ENCODE measurements around the gene GBF1.

Gene GBF1

GRCh38 chr10:102396730-102397151 is 151.4 kb downstream of the GBF1 start:
- DNase-seq = no peak

DNA sequence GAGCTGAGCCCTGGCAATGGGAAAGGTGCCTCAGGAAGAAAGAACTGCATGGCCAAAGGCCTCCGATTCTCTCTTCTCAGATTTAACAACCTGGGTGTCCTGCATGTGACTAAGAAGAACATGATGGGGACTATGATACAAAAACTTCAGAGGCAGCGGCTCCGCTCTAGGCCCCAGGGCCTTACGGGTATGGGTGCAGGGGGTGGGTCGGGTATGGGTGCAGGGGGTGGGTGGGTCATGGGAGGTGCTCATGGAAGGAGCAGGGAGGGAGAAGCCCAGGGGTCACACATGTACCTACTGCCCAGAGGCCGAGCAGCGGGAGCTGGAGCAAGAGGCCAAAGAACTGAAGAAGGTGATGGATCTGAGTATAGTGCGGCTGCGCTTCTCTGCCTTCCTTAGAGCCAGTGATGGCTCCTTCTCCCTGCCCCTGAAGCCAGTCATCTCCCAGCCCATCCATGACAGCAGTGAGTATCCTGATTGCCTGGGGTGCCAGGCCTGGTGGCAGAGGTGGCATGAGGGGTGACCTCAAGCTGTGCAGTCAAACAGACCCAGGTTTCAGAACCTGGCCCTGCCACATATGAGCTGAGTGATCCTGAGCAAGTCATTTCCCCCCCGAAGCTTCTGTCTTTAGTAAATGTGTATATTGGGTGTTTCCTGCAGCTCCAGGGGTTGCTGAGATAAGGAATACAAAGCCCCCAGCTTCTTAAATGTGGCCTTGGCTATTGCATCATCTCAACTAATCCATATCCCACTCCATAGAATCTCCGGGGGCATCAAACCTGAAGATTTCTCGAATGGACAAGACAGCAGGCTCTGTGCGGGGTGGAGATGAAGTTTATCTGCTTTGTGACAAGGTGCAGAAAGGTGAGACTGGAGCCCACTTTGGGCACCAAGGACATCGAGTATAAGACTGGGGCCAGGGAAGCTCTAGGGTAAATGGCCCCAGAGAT is 152.2 kb downstream of the GBF1 start:
- no peak for DNase-seq

GRCh38 chr10:102398172-102399020 is 153.1 kb downstream of the GBF1 start:
- no peak for DNase-seq

- DNase-seq = peak; percentile 78
These were observed 154.1 kb downstream of the GBF1 start for GRCh38 chr10:102399217-102400021.

DNA sequence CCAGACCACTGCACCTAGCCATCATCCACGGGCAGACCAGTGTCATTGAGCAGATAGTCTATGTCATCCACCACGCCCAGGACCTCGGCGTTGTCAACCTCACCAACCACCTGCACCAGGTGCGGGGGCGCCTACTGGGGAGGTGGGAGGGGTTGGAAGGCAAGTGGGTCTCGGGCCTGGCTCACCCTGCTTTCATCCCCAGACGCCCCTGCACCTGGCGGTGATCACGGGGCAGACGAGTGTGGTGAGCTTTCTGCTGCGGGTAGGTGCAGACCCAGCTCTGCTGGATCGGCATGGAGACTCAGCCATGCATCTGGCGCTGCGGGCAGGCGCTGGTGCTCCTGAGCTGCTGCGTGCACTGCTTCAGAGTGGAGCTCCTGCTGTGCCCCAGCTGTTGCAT is 154.7 kb downstream of the GBF1 start:
- no peak for DNase-seq

- no peak for DNase-seq
These were observed 155.4 kb downstream of the GBF1 start for GRCh38 chr10:102400598-102401341.

GRCh38 chr10:102401342-102401654 is 156.0 kb downstream of the GBF1 start:
- DNase-seq = no peak

DNA sequence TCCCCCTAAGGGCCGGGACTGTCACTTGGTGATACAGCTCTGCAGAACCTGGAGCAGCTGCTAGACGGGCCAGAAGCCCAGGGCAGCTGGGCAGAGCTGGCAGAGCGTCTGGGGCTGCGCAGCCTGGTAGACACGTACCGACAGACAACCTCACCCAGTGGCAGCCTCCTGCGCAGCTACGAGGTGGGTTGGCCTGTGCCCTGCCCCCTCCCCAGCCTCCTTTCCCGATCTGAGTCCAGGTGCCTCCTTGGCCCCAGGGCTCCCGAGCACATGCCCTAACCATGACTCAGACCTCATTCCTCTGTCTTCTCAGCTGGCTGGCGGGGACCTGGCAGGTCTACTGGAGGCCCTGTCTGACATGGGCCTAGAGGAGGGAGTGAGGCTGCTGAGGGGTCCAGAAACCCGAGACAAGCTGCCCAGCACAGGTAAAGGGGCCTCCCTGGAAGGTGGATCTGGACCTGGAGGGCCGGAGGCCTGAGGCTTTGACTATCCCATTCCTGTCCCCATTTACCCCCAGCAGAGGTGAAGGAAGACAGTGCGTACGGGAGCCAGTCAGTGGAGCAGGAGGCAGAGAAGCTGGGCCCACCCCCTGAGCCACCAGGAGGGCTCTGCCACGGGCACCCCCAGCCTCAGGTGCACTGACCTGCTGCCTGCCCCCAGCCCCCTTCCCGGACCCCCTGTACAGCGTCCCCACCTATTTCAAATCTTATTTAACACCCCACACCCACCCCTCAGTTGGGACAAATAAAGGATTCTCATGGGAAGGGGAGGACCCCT is 156.6 kb downstream of the GBF1 start:
- DNase-seq = no peak

DNA sequence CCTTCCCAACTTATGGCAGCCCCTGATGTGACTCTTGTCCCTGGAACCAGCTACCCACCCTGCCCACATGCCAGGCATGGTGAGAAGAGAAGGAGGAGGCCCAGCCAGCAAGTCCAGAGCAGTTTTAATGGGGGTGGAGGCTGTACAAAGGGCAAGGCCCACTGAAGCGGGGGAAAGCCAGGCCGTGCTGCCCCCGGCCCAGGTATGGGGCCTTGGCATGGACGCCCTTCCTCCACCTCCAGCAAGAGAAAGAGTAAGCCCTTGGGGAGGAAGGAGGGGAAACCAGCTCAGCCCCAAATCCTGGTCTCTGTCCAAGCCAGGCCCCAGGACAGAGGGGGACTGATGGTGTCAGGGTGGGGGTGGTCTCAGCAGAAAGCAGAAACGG is 157.2 kb downstream of the GBF1 start:
- DNase-seq = no peak

DNA sequence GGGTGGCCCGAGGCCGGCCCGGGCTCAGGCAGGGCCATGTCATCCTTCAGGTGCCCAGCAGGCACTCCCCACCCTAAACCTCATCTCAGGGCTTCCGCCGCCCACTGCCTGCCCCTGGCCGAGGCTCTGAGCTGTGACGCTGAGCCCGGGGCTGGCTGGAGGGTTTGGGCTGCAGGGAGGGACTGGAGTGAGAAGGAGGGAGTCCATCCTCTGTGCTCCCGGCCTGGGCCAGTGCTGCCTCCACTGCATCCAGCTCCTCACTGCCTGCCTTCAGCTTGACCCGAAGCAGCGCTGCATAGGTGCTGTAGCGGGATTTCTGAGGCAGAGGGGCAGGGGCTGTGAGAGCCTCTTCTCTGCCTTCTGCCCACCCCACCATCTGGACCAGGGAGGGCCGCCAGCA is 157.8 kb downstream of the GBF1 start:
- no peak for DNase-seq

GRCh38 chr10:102404361-102405107 is 159.2 kb downstream of the GBF1 start:
- DNase-seq = no peak

DNA sequence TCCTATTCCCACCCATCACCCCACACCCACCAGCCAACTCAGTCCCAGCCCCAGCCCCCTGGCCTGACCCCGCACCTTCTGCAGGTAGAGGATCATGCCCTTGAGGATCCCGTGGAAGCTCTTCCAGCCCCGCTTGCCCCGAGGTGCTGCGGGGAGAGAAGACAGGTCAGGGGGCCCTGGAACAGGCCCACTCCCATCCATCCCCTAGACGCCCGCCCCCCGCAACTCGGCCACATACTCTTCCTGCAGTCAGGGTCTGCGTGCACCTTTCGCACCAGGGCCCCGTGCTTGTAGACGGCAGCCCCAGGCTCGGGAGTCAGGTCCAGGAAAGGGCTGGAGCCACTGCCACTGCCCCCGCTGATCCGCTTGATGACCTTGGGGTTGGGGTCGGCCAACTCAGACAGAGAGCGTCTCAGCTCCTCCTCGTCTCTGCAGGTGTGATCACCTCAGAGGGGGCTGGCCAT is 159.8 kb downstream of the GBF1 start:
- DNase-seq = no peak

DNA sequence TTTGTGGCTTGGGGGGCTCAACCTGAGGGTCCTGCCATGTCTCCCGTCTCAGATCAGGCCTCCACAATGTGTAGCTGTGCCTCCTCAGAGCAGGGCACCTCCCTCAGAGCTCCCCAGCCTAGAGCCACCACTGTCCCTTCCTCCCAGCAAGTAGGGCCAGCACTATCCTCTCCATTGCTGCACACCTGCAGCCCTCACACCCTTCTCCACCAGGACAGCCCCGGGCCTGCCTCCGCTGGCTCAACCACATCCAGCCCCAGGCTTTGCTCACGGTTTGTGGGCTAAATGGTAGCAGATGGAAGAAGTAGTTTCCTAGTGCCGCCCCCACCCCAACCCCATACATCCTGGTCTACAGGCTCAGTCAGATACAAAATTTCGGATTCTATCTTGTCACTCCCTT is 160.3 kb downstream of the GBF1 start:
- no peak for DNase-seq

GRCh38 chr10:102406815-102407214 is 161.5 kb downstream of the GBF1 start:
- DNase-seq = no peak

DNA sequence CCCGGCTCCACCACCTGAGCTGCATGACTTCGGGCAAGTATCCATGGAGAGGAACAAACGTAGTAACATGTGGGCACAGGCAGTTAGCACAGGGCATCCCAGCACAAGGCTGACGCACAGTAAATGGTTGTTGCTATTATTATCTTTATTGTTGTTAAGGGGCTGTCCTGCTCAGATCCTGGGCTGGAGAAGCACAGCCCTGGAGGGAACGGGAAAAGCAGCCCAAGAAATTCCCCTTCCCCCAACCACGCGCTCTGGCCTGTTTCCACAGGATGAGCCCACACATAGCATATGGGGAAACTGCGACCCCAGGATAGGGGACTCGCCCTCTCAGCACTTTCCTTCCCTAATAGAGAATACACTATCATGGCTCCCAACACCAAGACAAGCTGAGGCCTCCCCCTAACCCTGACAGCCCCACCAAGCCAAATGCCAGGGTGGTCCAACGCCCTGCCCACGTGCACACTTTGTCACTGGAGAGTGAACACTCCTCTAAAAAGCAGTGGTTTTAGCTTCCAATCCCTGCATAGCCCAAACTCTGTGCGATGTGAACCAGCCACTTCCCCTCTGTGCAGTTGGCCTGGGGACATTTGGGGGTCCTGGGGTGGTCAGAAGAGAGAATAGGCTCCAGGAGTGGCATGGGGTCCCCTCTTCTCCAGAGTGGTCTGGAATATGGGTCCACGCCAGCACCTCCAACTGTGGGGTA is 162.2 kb downstream of the GBF1 start:
- no peak for DNase-seq

- no peak for DNase-seq
These were observed 162.9 kb downstream of the GBF1 start for GRCh38 chr10:102408131-102408727.

DNA sequence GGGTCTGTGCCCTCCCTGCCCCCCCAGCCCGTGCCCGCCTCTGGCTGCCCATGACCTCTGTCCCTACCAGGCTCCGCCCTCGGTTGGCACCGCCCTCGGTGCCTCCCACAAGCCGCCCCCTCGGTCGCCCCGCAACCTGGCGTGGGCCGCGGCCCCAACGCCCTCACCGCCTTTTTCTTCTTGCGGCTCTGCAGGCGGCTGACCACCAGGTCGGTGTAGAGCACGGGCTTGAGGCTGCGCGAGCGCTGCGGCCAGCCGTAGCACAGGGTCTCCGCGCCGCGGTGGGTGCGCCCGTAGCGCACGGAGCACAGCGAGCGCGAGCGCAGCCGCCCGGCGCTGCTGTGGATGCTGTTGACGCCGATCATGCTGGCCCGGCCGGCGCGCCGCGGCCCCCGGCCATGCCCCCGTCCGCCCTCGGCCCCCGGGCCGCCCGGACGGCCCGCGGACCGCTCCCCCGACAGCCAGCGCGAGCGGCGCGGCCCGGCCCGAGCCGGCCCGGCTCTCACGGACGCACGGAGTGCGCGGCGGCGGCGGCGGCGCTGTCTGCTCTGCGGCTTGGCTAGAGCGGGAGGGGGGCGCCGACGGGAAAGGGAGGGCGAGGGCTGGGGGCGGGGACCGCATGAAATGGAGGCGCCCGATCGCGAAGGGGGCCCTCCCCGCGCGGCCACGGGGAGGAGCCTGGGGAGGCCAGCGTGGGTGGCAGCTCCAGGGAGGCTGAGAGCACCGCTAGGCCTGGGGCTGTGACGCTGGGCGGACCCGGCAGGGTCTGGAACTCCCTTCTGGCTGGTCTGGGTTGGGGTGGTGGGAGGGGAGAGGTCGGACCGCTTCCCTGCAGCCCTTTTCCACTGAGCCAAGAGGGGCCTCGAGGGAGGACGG is 163.6 kb downstream of the GBF1 start:
- peak; percentile 72 for DNase-seq

DNA sequence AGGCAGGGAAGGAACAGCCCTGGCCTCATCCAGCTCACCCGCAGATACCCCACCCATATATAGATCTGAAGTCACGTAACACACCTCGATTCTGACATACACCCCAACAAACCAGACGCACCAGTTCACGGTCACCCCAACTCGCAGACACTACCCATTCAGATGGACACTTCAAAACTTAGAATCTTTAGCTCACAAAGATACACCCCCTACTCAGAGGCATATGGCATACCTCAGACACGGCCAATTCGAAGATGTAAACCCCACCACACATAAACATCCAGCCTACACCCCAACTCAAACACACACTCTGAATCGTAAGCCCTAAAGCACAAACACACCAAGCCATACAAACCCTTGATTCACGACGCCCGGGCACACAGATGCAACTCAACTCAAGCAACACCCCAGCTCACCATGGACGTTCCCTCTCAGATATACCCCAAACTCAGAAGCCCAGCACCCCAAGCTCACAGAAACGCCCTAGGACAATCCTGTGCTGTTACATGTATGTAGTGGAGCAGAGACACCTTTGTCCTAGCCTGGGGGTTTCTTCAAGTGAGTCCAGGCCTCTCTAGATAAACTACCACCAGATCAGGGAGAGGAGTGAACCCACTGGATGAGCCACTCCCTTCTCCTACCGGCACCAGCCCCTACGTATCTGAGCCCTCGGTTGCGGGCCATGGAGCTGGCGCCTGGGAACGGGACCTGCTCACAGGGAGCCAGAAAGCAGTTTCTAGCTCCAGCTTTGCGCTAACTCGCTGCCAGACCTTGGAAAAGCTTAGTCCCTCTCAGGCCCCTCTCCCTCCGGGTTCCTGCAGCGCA is 164.5 kb downstream of the GBF1 start:
- no peak for DNase-seq
